Measurements from ENCODE around the gene RTN4IP1.

DNA sequence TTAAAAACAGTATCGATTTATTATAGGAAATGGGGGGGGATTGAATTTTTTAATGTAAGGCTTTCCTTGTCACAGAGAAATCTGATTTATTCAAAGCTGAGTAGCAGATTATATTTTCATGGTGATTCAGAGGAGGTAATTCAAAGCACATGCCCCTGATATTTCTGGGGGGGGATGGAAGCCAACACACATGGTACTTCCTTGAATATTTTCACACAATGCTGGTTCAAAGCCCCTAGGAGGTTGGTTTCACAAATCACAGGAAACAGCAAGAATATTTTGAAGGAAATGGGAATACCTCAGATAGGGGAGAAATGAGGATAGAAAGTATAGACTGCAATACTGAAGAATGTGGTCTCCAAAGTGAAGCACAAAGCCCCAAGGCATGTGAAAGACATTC lies 98.8 kb downstream of the RTN4IP1 start:
- TF ChIP-seq, protein P1, sequence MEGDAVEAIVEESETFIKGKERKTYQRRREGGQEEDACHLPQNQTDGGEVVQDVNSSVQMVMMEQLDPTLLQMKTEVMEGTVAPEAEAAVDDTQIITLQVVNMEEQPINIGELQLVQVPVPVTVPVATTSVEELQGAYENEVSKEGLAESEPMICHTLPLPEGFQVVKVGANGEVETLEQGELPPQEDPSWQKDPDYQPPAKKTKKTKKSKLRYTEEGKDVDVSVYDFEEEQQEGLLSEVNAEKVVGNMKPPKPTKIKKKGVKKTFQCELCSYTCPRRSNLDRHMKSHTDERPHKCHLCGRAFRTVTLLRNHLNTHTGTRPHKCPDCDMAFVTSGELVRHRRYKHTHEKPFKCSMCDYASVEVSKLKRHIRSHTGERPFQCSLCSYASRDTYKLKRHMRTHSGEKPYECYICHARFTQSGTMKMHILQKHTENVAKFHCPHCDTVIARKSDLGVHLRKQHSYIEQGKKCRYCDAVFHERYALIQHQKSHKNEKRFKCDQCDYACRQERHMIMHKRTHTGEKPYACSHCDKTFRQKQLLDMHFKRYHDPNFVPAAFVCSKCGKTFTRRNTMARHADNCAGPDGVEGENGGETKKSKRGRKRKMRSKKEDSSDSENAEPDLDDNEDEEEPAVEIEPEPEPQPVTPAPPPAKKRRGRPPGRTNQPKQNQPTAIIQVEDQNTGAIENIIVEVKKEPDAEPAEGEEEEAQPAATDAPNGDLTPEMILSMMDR (IDR thresholded peaks at IDR 0.05): no peak
- no peak for TF ChIP-seq POLR2A (IDR thresholded peaks at IDR 0.05)
